HCT116 (cell line): Measurements from ENCODE around the gene MAPK4. TPM values are rescaled to one million over a fixed set of nuclear protein-coding genes. Genes with fewer than 3 reads are reported as not detected.

Source experiments
- ATAC-seq: fragments of 200-7000 bp; cut with Tn5 transposase; 2 replicates; pipeline ENCODE4 v1.9.1; 2020; ENCODE audit warnings: mild to moderate bottlenecking, moderate library complexity
- BruUV-seq: library from RNA; stranded (reverse); fragments of 400-500 nt; replicated peaks from 2 replicates; lab custom pipeline; 2021; lab: Mats Ljungman, UMichigan
- CTCF ChIA-PET: fragments of 300-600 bp; sonication (Branson Sonifier 250); formaldehyde crosslinking; loops from one replicate; lab custom pipeline; 2021; ENCODE audit warnings: antibody characterized with exemption; lab: Charles Lee
- POLR2A ChIA-PET: fragments of 300-600, 350-600 bp; sonication (Branson Sonifier 250); formaldehyde crosslinking; loops from one replicate; lab custom pipeline; 2021; ENCODE audit warnings: antibody characterized with exemption; lab: Charles Lee
- RAD21 ChIA-PET, 2 experiments: fragments of 300-600 bp; sonication (Branson Sonifier 250); formaldehyde crosslinking; loops; one replicate each; lab custom pipeline; 2023; ENCODE audit warnings: low total read pairs in 2 of 2; ENCODE audit not compliant: uncharacterized antibody in 2 of 2, unreplicated experiment in 2 of 2, low non-redundant PET in 1 of 2; lab: Charles Lee
- DNase-seq: peaks from one replicate; pipeline ENCODE4 v3.0.0-alpha.2; 2010; ENCODE audit warnings: low read depth, low spot score
- H2AFZ ChIP-seq: fragments of 200-600 bp; shearing (Covaris generic), sonication (generic); 2 replicates; pipeline ENCODE4 v1.6.1; 2017; ENCODE audit warnings: low read depth, mixed run types, mixed read lengths, antibody characterized with exemption, low read length; ENCODE audit not compliant: poor library complexity, severe bottlenecking
- H3K27ac ChIP-seq: 2 replicates; pipeline ENCODE4 v1.5.1; 2012; ENCODE audit warnings: low read depth, low read length
- H3K27me3 ChIP-seq: fragments of 200-600 bp; sonication (generic); 2 replicates; pipeline ENCODE4 v1.6.1; 2016; ENCODE audit warnings: mixed run types, low read length, mixed read lengths; ENCODE audit not compliant: insufficient read depth
- H3K36me3 ChIP-seq, 2 experiments: fragments of 200-500 bp in 1 of 2; fragments of 200-600 bp in 1 of 2; sonication (Bioruptor generic) in 1 of 2; sonication (generic) in 1 of 2; 2 replicates each; pipeline versions ENCODE4 v1.5.1 to v1.6.1; 2014 to 2016; ENCODE audit warnings: low read length in 2 of 2, inconsistent platforms in 1 of 2, mixed read lengths in 1 of 2, mixed run types in 1 of 2; ENCODE audit not compliant: insufficient read depth in 2 of 2, control insufficient read depth in 1 of 2
- H3K4me1 ChIP-seq, 2 experiments: fragments of 200-600 bp in 1 of 2; sonication (generic) in 1 of 2; 2 replicates each; pipeline versions ENCODE4 v1.5.1 to v1.6.1; 2012 to 2017; ENCODE audit warnings: low read length in 2 of 2, inconsistent platforms in 1 of 2, mild to moderate bottlenecking in 1 of 2, mixed read lengths in 1 of 2, mixed run types in 1 of 2, moderate library complexity in 1 of 2; ENCODE audit not compliant: insufficient read depth in 2 of 2, control insufficient read depth in 1 of 2
- H3K4me2 ChIP-seq: fragments of 200-600 bp; sonication (generic); 2 replicates; pipeline ENCODE4 v1.6.1; 2017; ENCODE audit warnings: mixed run types, low read length, mixed read lengths
- H3K4me3 ChIP-seq, 2 experiments: fragments of 200-600 bp in 1 of 2; sonication (generic) in 1 of 2; replicated peaks in 1 of 2; 2 replicates each; pipeline ENCODE4 v1.5.1; 2011 to 2016; ENCODE audit warnings: low read length in 2 of 2, control low read depth in 1 of 2, low read depth in 1 of 2, mild to moderate bottlenecking in 1 of 2, mixed read lengths in 1 of 2, mixed run types in 1 of 2
- H3K79me2 ChIP-seq: fragments of 200-600 bp; sonication (generic); 2 replicates; pipeline ENCODE4 v1.6.1; 2017; ENCODE audit warnings: mild to moderate bottlenecking, mixed run types, low read length, moderate library complexity, mixed read lengths; ENCODE audit not compliant: insufficient read depth
- H3K9ac ChIP-seq: fragments of 200-600 bp; sonication (generic); 2 replicates; pipeline ENCODE4 v1.6.1; 2016; ENCODE audit warnings: low read length, mixed read lengths
- H3K9me2 ChIP-seq: fragments of 200-600 bp; sonication (generic), shearing (Covaris generic); 2 replicates; pipeline ENCODE4 v1.6.1; 2017; ENCODE audit warnings: mixed run types, mild to moderate bottlenecking, moderate library complexity; ENCODE audit not compliant: insufficient read depth
- H3K9me3 ChIP-seq, 2 experiments: fragments of 200-500 bp in 1 of 2; fragments of 200-600 bp in 1 of 2; sonication (Bioruptor generic) in 1 of 2; sonication (generic) in 1 of 2; 2 replicates each; pipeline ENCODE4 v1.6.1; 2014 to 2017; ENCODE audit warnings: low read length in 2 of 2, mixed read lengths in 2 of 2, inconsistent platforms in 1 of 2, low read depth in 1 of 2, mild to moderate bottlenecking in 1 of 2, mixed run types in 1 of 2, moderate library complexity in 1 of 2; ENCODE audit not compliant: control insufficient read depth in 1 of 2, insufficient read depth in 1 of 2
- H4K20me1 ChIP-seq: fragments of 200-600 bp; sonication (generic), shearing (Covaris generic); 2 replicates; pipeline ENCODE4 v1.6.1; 2017; ENCODE audit warnings: mixed run types, mild to moderate bottlenecking, moderate library complexity; ENCODE audit not compliant: insufficient read depth
- CBX3 ChIP-seq: IDR thresholded peaks from 2 replicates; pipeline ENCODE4 v1.6.1; 2012; ENCODE audit warnings: low read depth
- CEBPB ChIP-seq: IDR thresholded peaks from 2 replicates; pipeline ENCODE4 v1.6.1; 2012; ENCODE audit warnings: low read depth
- CTCF ChIP-seq, 3 experiments: fragments of 200-600 bp in 1 of 3; sonication (generic) in 1 of 3; IDR thresholded peaks in 2 of 3; conservative IDR thresholded peaks in 1 of 3; 2 replicates each; pipeline ENCODE4 v1.5.1; 2012 to 2017; ENCODE audit warnings: low read depth in 2 of 3, low read length in 2 of 3, antibody characterized with exemption in 1 of 3, borderline replicate concordance in 1 of 3, control low read depth in 1 of 3, mild to moderate bottlenecking in 1 of 3, mixed read lengths in 1 of 3, mixed run types in 1 of 3, moderate library complexity in 1 of 3; ENCODE audit not compliant: insufficient read depth in 1 of 3
- EGR1 ChIP-seq: IDR thresholded peaks from 2 replicates; pipeline ENCODE4 v1.6.1; 2012; ENCODE audit warnings: low read depth
- ELF1 ChIP-seq: IDR thresholded peaks from 2 replicates; pipeline ENCODE4 v1.6.1; 2012; ENCODE audit warnings: low read depth, borderline replicate concordance
- EZH2 ChIP-seq: fragments of 200-600 bp; sonication (generic); IDR thresholded peaks from 2 replicates; pipeline ENCODE4 v1.6.1; 2017; ENCODE audit warnings: antibody characterized with exemption, mixed run types
- EZH2phosphoT487 ChIP-seq: fragments of 200-600 bp; IDR thresholded peaks from 2 replicates; pipeline ENCODE4 v1.6.1; 2018; ENCODE audit warnings: antibody characterized with exemption, borderline replicate concordance
- FOSL1 ChIP-seq: IDR thresholded peaks from 2 replicates; pipeline ENCODE4 v1.6.1; 2012; ENCODE audit warnings: low read depth
- JUND ChIP-seq: IDR thresholded peaks from 2 replicates; pipeline ENCODE4 v1.6.1; 2012
- MAX ChIP-seq: IDR thresholded peaks from 2 replicates; pipeline ENCODE4 v1.6.1; 2012
- POLR2AphosphoS5 ChIP-seq: IDR thresholded peaks from 2 replicates; pipeline ENCODE4 v1.6.1; 2011; ENCODE audit warnings: mild to moderate bottlenecking, low read depth, low read length, moderate library complexity
- RAD21 ChIP-seq: IDR thresholded peaks from 2 replicates; pipeline ENCODE4 v1.6.1; 2012; ENCODE audit warnings: low read depth, mild to moderate bottlenecking
- SIN3A ChIP-seq: IDR thresholded peaks from 2 replicates; pipeline ENCODE4 v1.6.1; 2012; ENCODE audit warnings: low read depth
- SP1 ChIP-seq: IDR thresholded peaks from 2 replicates; pipeline ENCODE4 v1.6.1; 2012; ENCODE audit warnings: low read depth
- SRF ChIP-seq: IDR thresholded peaks from 2 replicates; pipeline ENCODE4 v1.6.1; 2012; ENCODE audit warnings: low read depth
- TCF7L2 ChIP-seq: IDR thresholded peaks from 2 replicates; pipeline ENCODE4 v1.7.0; 2011; ENCODE audit warnings: borderline replicate concordance, inconsistent platforms; ENCODE audit not compliant: insufficient read depth, insufficient read length; ENCODE audit errors: extremely low read depth
- YY1 ChIP-seq: IDR thresholded peaks from 2 replicates; pipeline ENCODE4 v1.6.1; 2011; ENCODE audit warnings: low read length, low read depth, moderate library complexity, mild to moderate bottlenecking; ENCODE audit not compliant: insufficient replicate concordance; ENCODE audit errors: extremely low read depth
- ZBTB33 ChIP-seq: IDR thresholded peaks from 2 replicates; pipeline ENCODE4 v1.6.1; 2011; ENCODE audit warnings: mild to moderate bottlenecking, low read length, moderate library complexity; ENCODE audit not compliant: insufficient replicate concordance; ENCODE audit errors: extremely low read depth
- ZFX ChIP-seq: fragments of 450-650 bp; IDR thresholded peaks from 2 replicates; pipeline ENCODE4 v1.6.1; 2017
- ZNF274 ChIP-seq: fragments of 200-500 bp; sonication (Bioruptor generic); IDR thresholded peaks from 2 replicates; pipeline ENCODE4 v1.6.1; 2014; ENCODE audit warnings: mild to moderate bottlenecking, low read depth, low read length, inconsistent platforms
- intact Hi-C: fragments of 100-400 bp; cut with micrococcal nuclease; formaldehyde crosslinking; loops from 2 replicates; pipeline ENCODE4 v1.10.0; 2022
- total RNA-seq: library from RNA; stranded (reverse); gene quantifications from one replicate; pipeline ENCODE4 v1.2.1, GENCODE V29; 2021; ENCODE audit not compliant: unreplicated experiment

MAPK4 gene
- total RNA-seq, 1 experiment from 2014 or later: 0.89 TPM

GRCh38 chr18:50697509-50697908, 137.6 kb downstream of the MAPK4 start:
- ATAC-seq: no peak
- Histone ChIP-seq H3K9me3 (no peaks in the 10 kb centered on the region), H3K4me3 (no peak overlapping the region), H2AFZ (no peak overlapping the region), H3K9me2 (no peaks in the 10 kb centered on the region), H3K27me3 (no peaks in the 10 kb centered on the region), H3K27ac (no peak overlapping the region), H3K9ac (no peak overlapping the region), H3K4me1 (no peaks in the 10 kb centered on the region), H3K4me2 (no peak overlapping the region), H3K36me3 (no peaks in the 10 kb centered on the region), H4K20me1 (no peaks in the 10 kb centered on the region), H3K79me2 (no peaks in the 10 kb centered on the region)
- intact Hi-C loops: no loop called here
- no peak for TF ChIP-seq ZFX
- no peak for TF ChIP-seq CBX3
- no peak for TF ChIP-seq ELF1
- no peak for TF ChIP-seq SRF
- no peak for TF ChIP-seq RAD21
- TF ChIP-seq MAX: no peak
- no peak for TF ChIP-seq FOSL1
- TF ChIP-seq EGR1: no peak
- no peak for TF ChIP-seq JUND
- no peak for TF ChIP-seq EZH2
- TF ChIP-seq TCF7L2: no peak
- TF ChIP-seq CTCF (IDR thresholded peaks at IDR 0.05 in 2 of 3, conservative IDR thresholded peaks at IDR 0.05 in 1 of 3; ENCODE audit: borderline replicate concordance in 1 of 3, insufficient read depth in 1 of 3, low read depth in 2 of 3, low read length in 2 of 3): no peak
- no peak for TF ChIP-seq YY1
- no peak for TF ChIP-seq ZBTB33
- TF ChIP-seq ZNF274: no peak
- TF ChIP-seq CEBPB: no peak
- no peak for TF ChIP-seq SP1
- no peak for TF ChIP-seq EZH2phosphoT487
- TF ChIP-seq POLR2AphosphoS5: no peak
- TF ChIP-seq SIN3A: no peak
- no peak for DNase-seq
- BruUV-seq: no TSS peak
- ChIA-PET RAD21 (no interaction called here), CTCF (no interaction called here), POLR2A (no interaction called here)
